ENCODE data around the gene SMIM32. TPM values are rescaled to one million over a fixed set of nuclear protein-coding genes. Genes with fewer than 3 reads are reported as not detected.

SMIM32 gene
- total RNA-seq, 1 donor from 2014 or later = not detected

GRCh38 chr5:136232316-136232715, 39.4 kb upstream of the SMIM32 start:
- TF ChIP-seq CTCF (conservative IDR thresholded peaks at IDR 0.05; ENCODE audit: low read depth, low read length) = no peak

GRCh38 chr5:136230176-136230575, 37.2 kb upstream of the SMIM32 start:
- DNase-seq (ENCODE audit: low read depth) = no peak
- H3K4me3 ChIP-seq (ENCODE audit: low read depth, low read length) = no peak overlapping the region
- no peak for TF ChIP-seq CTCF (conservative IDR thresholded peaks at IDR 0.05; ENCODE audit: low read depth, low read length)

More at GRCh38 chr5:136232316-136232715, 39.4 kb upstream of the SMIM32 start:
- DNase-seq (ENCODE audit: low read depth) = no peak
- no peak overlapping the region for H3K4me3 ChIP-seq (ENCODE audit: low read depth, low read length)

GRCh38 chr5:136228136-136228757, 35.3 kb upstream of the SMIM32 start:
- TF ChIP-seq CTCF (conservative IDR thresholded peaks at IDR 0.05; ENCODE audit: low read depth, low read length) = no peak
- H3K4me3 ChIP-seq (ENCODE audit: low read depth, low read length) = no peak overlapping the region
- DNase-seq (ENCODE audit: low read depth) = no peak

DNA sequence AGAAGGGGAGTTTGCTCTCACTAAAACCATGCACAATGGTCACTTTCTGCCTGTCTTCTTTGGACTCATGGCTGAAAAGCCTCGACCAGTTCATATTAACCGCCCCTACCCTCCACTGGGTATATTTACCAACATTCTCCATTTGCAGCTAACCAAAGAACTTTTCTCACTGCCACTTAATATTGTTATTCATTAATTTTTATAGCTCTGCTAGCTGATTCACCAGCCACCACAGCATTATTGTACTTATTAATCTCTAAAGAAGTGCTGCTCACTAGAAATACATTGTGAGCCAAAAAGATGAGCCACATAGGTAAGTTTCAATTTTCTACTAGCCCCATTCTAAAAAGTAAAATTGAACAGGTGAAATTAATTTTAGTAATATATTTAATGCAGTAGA, 33.4 kb upstream of the SMIM32 start:
- no peak for TF ChIP-seq CTCF (conservative IDR thresholded peaks at IDR 0.05; ENCODE audit: low read depth, low read length)
- peak; percentile 22 for DNase-seq (ENCODE audit: low read depth)
- no peak overlapping the region for H3K4me3 ChIP-seq (ENCODE audit: low read depth, low read length)

DNA sequence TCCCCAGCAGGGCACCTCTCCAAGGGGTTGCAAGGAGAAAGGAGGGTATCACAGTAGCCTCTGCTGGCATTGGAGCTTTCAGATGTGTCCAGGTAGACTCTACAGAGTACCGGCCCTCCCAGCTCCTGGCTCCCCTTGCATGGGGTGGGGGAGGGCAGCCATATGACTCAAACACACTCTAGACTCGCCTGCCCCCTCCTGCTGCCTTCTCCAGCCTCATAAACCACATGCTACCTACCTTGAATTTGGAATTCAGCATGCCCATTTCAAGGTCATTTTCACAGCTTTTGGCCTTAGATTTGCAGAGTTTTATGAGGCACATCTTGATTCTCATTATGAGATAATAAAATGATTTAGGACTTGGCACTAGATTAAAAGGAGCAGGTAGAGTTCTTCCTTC, 32.8 kb upstream of the SMIM32 start:
- TF ChIP-seq CTCF (conservative IDR thresholded peaks at IDR 0.05; ENCODE audit: low read depth, low read length) = no peak
- H3K4me3 ChIP-seq (ENCODE audit: low read depth, low read length) = no peak overlapping the region
- DNase-seq (ENCODE audit: low read depth) = no peak

DNA sequence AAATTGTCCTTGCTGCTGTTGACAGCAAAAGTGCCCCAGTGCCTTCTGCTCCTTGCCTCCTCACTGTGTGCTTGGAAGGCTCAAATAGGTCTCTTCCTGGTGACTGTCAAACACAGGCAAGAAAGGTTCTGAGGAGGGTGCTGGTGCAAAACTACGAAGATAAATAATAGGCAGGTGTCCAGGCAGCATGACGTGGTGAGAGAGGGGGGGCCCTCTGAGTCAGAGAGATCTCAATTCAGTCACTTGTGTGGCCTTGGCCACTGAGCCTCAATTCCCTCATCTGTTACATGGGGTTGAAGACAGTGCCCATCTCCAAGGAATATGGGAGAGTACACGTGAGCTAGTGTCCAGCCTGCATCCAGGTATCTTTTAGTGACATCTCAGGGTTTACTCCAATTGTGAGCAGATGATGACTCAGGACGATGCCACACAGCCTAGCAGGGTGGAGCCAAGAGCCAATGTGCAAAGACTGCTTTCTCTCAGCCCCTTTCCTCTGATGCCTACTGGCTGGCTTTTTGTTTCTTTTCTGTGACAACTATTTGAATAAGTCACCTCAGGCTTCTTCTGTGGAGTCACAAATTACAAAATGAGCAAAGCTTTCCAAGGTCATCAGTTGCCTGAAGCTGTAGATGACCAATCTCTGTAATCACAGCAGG, 29.7 kb upstream of the SMIM32 start:
- no peak for DNase-seq (ENCODE audit: low read depth)
- no peak overlapping the region for H3K4me3 ChIP-seq (ENCODE audit: low read depth, low read length)
- TF ChIP-seq CTCF (conservative IDR thresholded peaks at IDR 0.05; ENCODE audit: low read depth, low read length) = no peak

DNA sequence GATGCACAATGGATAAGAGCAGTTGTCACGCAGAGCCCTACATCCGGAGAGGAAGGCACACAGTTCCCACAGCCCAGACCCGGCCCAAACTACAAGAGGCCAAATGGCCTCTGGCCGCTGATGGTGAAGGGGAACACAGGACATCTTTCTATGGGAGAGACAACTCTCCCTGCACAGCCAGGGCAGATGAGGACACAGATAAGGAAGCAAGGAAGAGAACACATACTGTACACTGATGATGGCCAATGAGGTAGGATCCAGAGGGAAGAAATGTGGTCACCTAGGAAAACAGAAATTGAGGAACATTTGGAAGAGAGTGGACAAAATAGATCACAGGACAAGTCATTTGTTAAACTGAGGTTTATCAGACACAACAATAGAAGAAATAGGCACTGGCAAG, 28.4 kb upstream of the SMIM32 start:
- DNase-seq (ENCODE audit: low read depth) = no peak
- no peak for TF ChIP-seq CTCF (conservative IDR thresholded peaks at IDR 0.05; ENCODE audit: low read depth, low read length)

More for the DNA sequence above, 28.4 kb upstream of the SMIM32 start:
- no peak overlapping the region for H3K4me3 ChIP-seq (ENCODE audit: low read depth, low read length)
